Keratinocyte (primary cell): ENCODE results near the gene KIDINS220. TPM values are rescaled to one million over a fixed set of nuclear protein-coding genes. Genes with fewer than 3 reads are reported as not detected.

Source experiments
- DNase-seq: peaks from one replicate; pipeline ENCODE4 v3.0.0-alpha.2; 2011; ENCODE audit warnings: low read depth, missing footprints, low spot score
- FAIRE-seq: peaks from 2 replicates; lab custom pipeline; 2011; peaks lifted over from hg19 to GRCh38; lab: Jason Lieb, UNC
- H2AFZ ChIP-seq: 2 replicates; pipeline ENCODE4 v1.6.0; 2012; ENCODE audit warnings: low read length, control low read depth, inconsistent platforms; ENCODE audit not compliant: control insufficient read depth
- H3K27ac ChIP-seq: 2 replicates; pipeline ENCODE4 v1.5.1; 2011; ENCODE audit warnings: low read length; ENCODE audit not compliant: control insufficient read depth, insufficient read depth
- H3K27me3 ChIP-seq: 3 replicates; pipeline ENCODE4 v1.6.0; 2011; ENCODE audit warnings: low read length; ENCODE audit not compliant: control insufficient read depth, insufficient read depth; ENCODE audit errors: extremely low read depth
- H3K36me3 ChIP-seq, 2 experiments: 2 replicates in 1 of 2; 3 replicates in 1 of 2; pipeline ENCODE4 v1.5.1; 2011; ENCODE audit warnings: low read length in 2 of 2, mild to moderate bottlenecking in 1 of 2; ENCODE audit not compliant: control insufficient read depth in 2 of 2, insufficient read depth in 2 of 2; ENCODE audit errors: extremely low read depth in 1 of 2
- H3K4me1 ChIP-seq: 3 replicates; pipeline ENCODE4 v1.5.1; 2011; ENCODE audit warnings: low read length; ENCODE audit not compliant: control insufficient read depth, insufficient read depth; ENCODE audit errors: extremely low read depth
- H3K4me2 ChIP-seq: 3 replicates; pipeline ENCODE4 v1.6.0; 2011; ENCODE audit warnings: low read depth, low read length; ENCODE audit not compliant: control insufficient read depth, insufficient read depth; ENCODE audit errors: extremely low read depth
- H3K4me3 ChIP-seq, 3 experiments: fragments of 200-600 bp in 1 of 3; sonication (generic) in 1 of 3; 2 replicates in 2 of 3; 3 replicates in 1 of 3; pipeline ENCODE4 v1.5.1; 2011 to 2016; ENCODE audit warnings: low read length in 3 of 3, mild to moderate bottlenecking in 3 of 3, control low read depth in 2 of 3, inconsistent platforms in 1 of 3, low read depth in 1 of 3, mixed read lengths in 1 of 3, mixed run types in 1 of 3, moderate library complexity in 1 of 3; ENCODE audit not compliant: control insufficient read depth in 2 of 3, insufficient read depth in 2 of 3; ENCODE audit errors: extremely low read depth in 1 of 3
- H3K79me2 ChIP-seq: 2 replicates; pipeline ENCODE4 v1.6.0; 2012; ENCODE audit warnings: low read length; ENCODE audit not compliant: control insufficient read depth, insufficient read depth
- H3K9ac ChIP-seq: 3 replicates; pipeline ENCODE4 v1.6.0; 2011; ENCODE audit warnings: low read length; ENCODE audit not compliant: control insufficient read depth, insufficient read depth; ENCODE audit errors: extremely low read depth
- H3K9me1 ChIP-seq: 3 replicates; pipeline ENCODE4 v1.6.0; 2011; ENCODE audit warnings: low read length; ENCODE audit not compliant: control insufficient read depth, insufficient read depth; ENCODE audit errors: extremely low read depth
- H3K9me3 ChIP-seq: 2 replicates; pipeline ENCODE4 v1.5.1; 2012; ENCODE audit warnings: low read depth, low read length; ENCODE audit not compliant: control insufficient read depth
- H4K20me1 ChIP-seq: 3 replicates; pipeline ENCODE4 v1.6.0; 2011; ENCODE audit warnings: low read length; ENCODE audit not compliant: control insufficient read depth, insufficient read depth; ENCODE audit errors: extremely low read depth
- CTCF ChIP-seq, 3 experiments: IDR thresholded peaks in 1 of 3; conservative IDR thresholded peaks in 1 of 3; optimal IDR thresholded peaks in 1 of 3; 2 replicates in 2 of 3; 3 replicates in 1 of 3; pipeline versions ENCODE3 to v1.5.1; 2011; ENCODE audit warnings: low read length in 3 of 3, mild to moderate bottlenecking in 3 of 3, moderate library complexity in 2 of 3, control low read depth in 1 of 3, inconsistent platforms in 1 of 3; ENCODE audit not compliant: insufficient read depth in 2 of 3; ENCODE audit errors: extremely low read depth in 1 of 3
- EZH2 ChIP-seq: IDR thresholded peaks from one replicate; pipeline ENCODE4 v1.6.1; 2012; ENCODE audit warnings: inconsistent platforms, mild to moderate bottlenecking, low read length, moderate library complexity
- dilution Hi-C: fragments of 300-500 bp; cut with MboI; formaldehyde crosslinking; loops from one replicate; pipeline ENCODE4 v1.7.0; 2020; ENCODE audit warnings: low sequenced_read_pairs; ENCODE audit not compliant: extremely low pct_ligation_motif_present
- polyA plus RNA-seq, 5 experiments: library from polyadenylated mRNA; depleted of rRNA in 3 of 5; stranded (reverse) in 3 of 5; stranded (forward) in 1 of 5; unstranded in 1 of 5; fragments of >200 nt; gene quantifications; 1 replicate in 1 of 5; 2 replicates in 3 of 5; 3 replicates in 1 of 5; pipeline versions ENCODE4 v1.2.1 to v1.2.3, GENCODE V29; 2011 to 2012; ENCODE audit warnings: missing spikeins in 2 of 5, low read depth in 1 of 5, low replicate concordance in 1 of 5

KIDINS220 gene
- polyA plus RNA-seq, 1 donor (not counting 4 experiments of a cell fraction or from before 2014, with no cell fraction given): 28.8 TPM

GRCh38 chr2:8803658-8804379, 33.6 kb downstream of the KIDINS220 start:
- H3K27ac ChIP-seq: peak overlapping the region; percentile 1
- no peaks in the 10 kb centered on the region for H3K27me3 ChIP-seq
- H3K9me1 ChIP-seq: no peaks in the 10 kb centered on the region
- no peak overlapping the region for H3K4me2 ChIP-seq
- dilution Hi-C loops: no loop called here
- FAIRE-seq: peak; percentile 78
- peak; percentile 41 for DNase-seq
- no peaks in the 10 kb centered on the region for H4K20me1 ChIP-seq
- H2AFZ ChIP-seq: no peak overlapping the region
- peaks cover 4 to 5% of the 10 kb centered on the region in 2 experiments for H3K36me3 ChIP-seq
- H3K79me2 ChIP-seq: no peaks in the 10 kb centered on the region
- no peaks in the 10 kb centered on the region for H3K9me3 ChIP-seq
- TF ChIP-seq CTCF (optimal IDR thresholded peaks at IDR 0.05 in 1 of 3, IDR thresholded peaks at IDR 0.05 in 1 of 3, conservative IDR thresholded peaks at IDR 0.05 in 1 of 3; ENCODE audit: extremely low read depth in 1 of 3, insufficient read depth in 2 of 3, low read length in 3 of 3) (peak; percentile 28 to 50 (median 28)), EZH2 (no peak)
- no peak overlapping the region for H3K9ac ChIP-seq
- H3K4me1 ChIP-seq: peaks cover 8% of the 10 kb centered on the region
- no peak overlapping the region for H3K4me3 ChIP-seq

- no peak overlapping the region for H3K27ac ChIP-seq
- no peaks in the 10 kb centered on the region for H3K27me3 ChIP-seq
- H3K9me3 ChIP-seq: no peaks in the 10 kb centered on the region
- H3K4me1 ChIP-seq: peaks cover 8% of the 10 kb centered on the region
- FAIRE-seq (no peak), DNase-seq (no peak)
- no peaks in the 10 kb centered on the region for H4K20me1 ChIP-seq
- H3K4me3 ChIP-seq: no peak overlapping the region
- dilution Hi-C loops: no loop called here
- no peak overlapping the region for H3K9ac ChIP-seq
- H3K4me2 ChIP-seq: no peak overlapping the region
- H2AFZ ChIP-seq: no peak overlapping the region
- no peaks in the 10 kb centered on the region for H3K9me1 ChIP-seq
- TF ChIP-seq EZH2: no peak
- TF ChIP-seq CTCF (optimal IDR thresholded peaks at IDR 0.05 in 1 of 3, IDR thresholded peaks at IDR 0.05 in 1 of 3, conservative IDR thresholded peaks at IDR 0.05 in 1 of 3; ENCODE audit: extremely low read depth in 1 of 3, insufficient read depth in 2 of 3, low read length in 3 of 3): no peak
- H3K36me3 ChIP-seq: peaks cover 4 to 5% of the 10 kb centered on the region in 2 experiments
- no peaks in the 10 kb centered on the region for H3K79me2 ChIP-seq
Observed at GRCh38 chr2:8802741-8803140, 34.7 kb downstream of the KIDINS220 start.
